ENCODE data around the gene PUS10. TPM values are rescaled to one million over a fixed set of nuclear protein-coding genes. Genes with fewer than 3 reads are reported as not detected.

Gene PUS10
- total and polyA plus RNA-seq, 2 of the 13 experiments (the other 11 are each of a cell fraction or from before 2014, with no cell fraction given), result 41.4 to 44.3 TPM

DNA sequence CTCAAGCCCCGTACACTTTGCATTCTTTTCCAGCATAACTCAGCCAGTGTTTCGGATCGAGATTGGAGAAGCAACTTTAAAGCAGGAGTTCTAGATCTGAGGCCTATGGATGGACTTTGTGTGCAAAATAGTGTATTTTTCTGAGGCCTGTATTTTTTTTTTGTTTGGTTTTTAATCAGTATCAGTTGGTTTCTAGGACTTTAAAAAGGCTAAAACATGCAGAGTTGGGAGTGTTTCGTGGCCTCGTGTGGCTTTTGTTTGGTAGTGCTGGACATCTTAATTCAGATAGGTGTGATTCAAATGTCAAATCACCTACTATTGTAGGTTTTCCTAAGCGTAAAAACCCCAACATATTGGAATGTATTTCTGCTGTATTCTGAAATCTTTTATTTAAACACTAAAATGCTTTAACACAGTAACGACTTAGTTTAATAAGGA, 282 bp upstream of the PUS10 start (continued):
- TF ChIP-seq SMAD1 (CRISPR knock-in tag; IDR thresholded peaks at IDR 0.05; ENCODE audit: borderline replicate concordance, low read depth) (no peak), HHEX (CRISPR knock-in tag; IDR thresholded peaks at IDR 0.05) (no peak), DZIP1 (CRISPR knock-in tag; IDR thresholded peaks at IDR 0.05) (no peak), ATF1 (CRISPR knock-in tag; IDR thresholded peaks at IDR 0.05) (no peak), HOXD1 (CRISPR knock-in tag; IDR thresholded peaks at IDR 0.05) (no peak), ZNF768 (CRISPR knock-in tag; IDR thresholded peaks at IDR 0.05) (no peak), YY1 (IDR thresholded peaks at IDR 0.05; ENCODE audit: insufficient read depth, insufficient replicate concordance, low read depth, low read length) (no peak), SMC3 (IDR thresholded peaks at IDR 0.05; ENCODE audit: low read length) (no peak), ZNF746 (CRISPR knock-in tag; IDR thresholded peaks at IDR 0.05) (no peak), SETDB1 (CRISPR knock-in tag; IDR thresholded peaks at IDR 0.05; ENCODE audit: borderline replicate concordance) (no peak), PTBP1 (IDR thresholded peaks at IDR 0.05; ENCODE audit: low read depth, low read length, poor library complexity, severe bottlenecking) (no peak), HDAC1 (CRISPR knock-in tag; IDR thresholded peaks at IDR 0.05) (no peak), ZZZ3 (CRISPR knock-in tag; IDR thresholded peaks at IDR 0.05; ENCODE audit: borderline replicate concordance) (no peak; the same call in 1 of the 2 replicates), HIVEP1 (CRISPR knock-in tag; IDR thresholded peaks at IDR 0.05) (no peak), ZNF180 (CRISPR knock-in tag; IDR thresholded peaks at IDR 0.05; ENCODE audit: borderline replicate concordance, low read depth) (no peak), ZNF256 (CRISPR knock-in tag; conservative IDR thresholded peaks at IDR 0.05) (no peak), ADNP (CRISPR knock-in tag; IDR thresholded peaks at IDR 0.05) (no peak), NBN (conservative IDR thresholded peaks at IDR 0.05) (no peak), ATM (IDR thresholded peaks at IDR 0.05; ENCODE audit: borderline replicate concordance) (no peak), SIX4 (CRISPR knock-in tag; IDR thresholded peaks at IDR 0.05) (0 out of 2 replicates have a peak, but pooled peaks have one; percentile 34), TGIF2 (CRISPR knock-in tag; IDR thresholded peaks at IDR 0.05) (no peak)
- TF ChIP-seq, protein P1, sequence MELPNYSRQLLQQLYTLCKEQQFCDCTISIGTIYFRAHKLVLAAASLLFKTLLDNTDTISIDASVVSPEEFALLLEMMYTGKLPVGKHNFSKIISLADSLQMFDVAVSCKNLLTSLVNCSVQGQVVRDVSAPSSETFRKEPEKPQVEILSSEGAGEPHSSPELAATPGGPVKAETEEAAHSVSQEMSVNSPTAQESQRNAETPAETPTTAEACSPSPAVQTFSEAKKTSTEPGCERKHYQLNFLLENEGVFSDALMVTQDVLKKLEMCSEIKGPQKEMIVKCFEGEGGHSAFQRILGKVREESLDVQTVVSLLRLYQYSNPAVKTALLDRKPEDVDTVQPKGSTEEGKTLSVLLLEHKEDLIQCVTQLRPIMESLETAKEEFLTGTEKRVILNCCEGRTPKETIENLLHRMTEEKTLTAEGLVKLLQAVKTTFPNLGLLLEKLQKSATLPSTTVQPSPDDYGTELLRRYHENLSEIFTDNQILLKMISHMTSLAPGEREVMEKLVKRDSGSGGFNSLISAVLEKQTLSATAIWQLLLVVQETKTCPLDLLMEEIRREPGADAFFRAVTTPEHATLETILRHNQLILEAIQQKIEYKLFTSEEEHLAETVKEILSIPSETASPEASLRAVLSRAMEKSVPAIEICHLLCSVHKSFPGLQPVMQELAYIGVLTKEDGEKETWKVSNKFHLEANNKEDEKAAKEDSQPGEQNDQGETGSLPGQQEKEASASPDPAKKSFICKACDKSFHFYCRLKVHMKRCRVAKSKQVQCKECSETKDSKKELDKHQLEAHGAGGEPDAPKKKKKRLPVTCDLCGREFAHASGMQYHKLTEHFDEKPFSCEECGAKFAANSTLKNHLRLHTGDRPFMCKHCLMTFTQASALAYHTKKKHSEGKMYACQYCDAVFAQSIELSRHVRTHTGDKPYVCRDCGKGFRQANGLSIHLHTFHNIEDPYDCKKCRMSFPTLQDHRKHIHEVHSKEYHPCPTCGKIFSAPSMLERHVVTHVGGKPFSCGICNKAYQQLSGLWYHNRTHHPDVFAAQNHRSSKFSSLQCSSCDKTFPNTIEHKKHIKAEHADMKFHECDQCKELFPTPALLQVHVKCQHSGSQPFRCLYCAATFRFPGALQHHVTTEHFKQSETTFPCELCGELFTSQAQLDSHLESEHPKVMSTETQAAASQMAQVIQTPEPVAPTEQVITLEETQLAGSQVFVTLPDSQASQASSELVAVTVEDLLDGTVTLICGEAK (IDR thresholded peaks at IDR 0.05), result no peak
- TF ChIP-seq, protein P1 (CRISPR knock-in tag; IDR thresholded peaks at IDR 0.05), result no peak

Data from HepG2 (cell line).